Testis (tissue), 3 donors: ENCODE data around the gene DDRGK1. TPM values are rescaled to one million over a fixed set of nuclear protein-coding genes. Genes with fewer than 3 reads are reported as not detected.

Experiments
- DNase-seq: peaks from one replicate; pipeline ENCODE4 v3.0.0-alpha.2; 2019
- H3K27ac ChIP-seq, 2 donors: fragments of 200-600 bp; sonication (generic); one replicate each; pipeline ENCODE4 v1.5.1; 2019
- H3K27me3 ChIP-seq: fragments of 200-600 bp; sonication (generic); one replicate; pipeline ENCODE4 v1.5.1; 2019
- H3K36me3 ChIP-seq: fragments of 200-600 bp; sonication (generic); one replicate; pipeline ENCODE4 v1.5.1; 2017; ENCODE audit warnings: low read depth; ENCODE audit errors: missing control alignments
- H3K4me1 ChIP-seq: fragments of 200-600 bp; sonication (generic); one replicate; pipeline ENCODE4 v1.5.1; 2019
- H3K4me3 ChIP-seq, 2 donors: fragments of 200-600 bp; sonication (generic); one replicate each; pipeline ENCODE4 v1.5.1; 2017 to 2019
- H3K9me3 ChIP-seq: fragments of 200-600 bp; sonication (generic); one replicate; pipeline ENCODE4 v1.5.1; 2017
- CTCF ChIP-seq, 3 experiments: fragments of 450-650 bp in 2 of 3; fragments of 200-600 bp in 1 of 3; sonication (generic) in 1 of 3; IDR thresholded peaks; one replicate each; pipeline ENCODE4 v1.5.1; 2016 to 2019; ENCODE audit warnings: antibody characterized with exemption in 3 of 3, mild to moderate bottlenecking in 2 of 3, moderate library complexity in 1 of 3
- POLR2A ChIP-seq: fragments of 450-650 bp; IDR thresholded peaks from one replicate; pipeline ENCODE4 v1.6.1; 2017; ENCODE audit warnings: antibody characterized with exemption, mild to moderate bottlenecking, moderate library complexity
- WGBS, 2 donors: methylation state at CpG; one replicate each; pipeline ENCODE4 v1.1.5; 2018; 5-methylcytosine and 5-hydroxymethylcytosine counted together
- intact Hi-C: fragments of 100-400 bp; cut with DNase I; formaldehyde crosslinking; loops from one replicate; pipeline ENCODE4 v1.15.1; 2023; ENCODE audit warnings: low total_unique reads
- polyA plus RNA-seq: library from polyadenylated mRNA; stranded (reverse); fragments of 350-450 nt; fragmentation: Illumina TruSeq; extraction: RNeasy Lipid Tissue Mini Kit (QIAGEN cat#74804); gene quantifications from one replicate; pipeline ENCODE4 v1.2.3, GENCODE V29; 2014; ENCODE audit warnings: low read depth, low replicate concordance; ENCODE audit not compliant: insufficient read depth
- total RNA-seq, 2 donors: library from RNA; depleted of rRNA; stranded (reverse); fragments of >200 nt; gene quantifications; one replicate each; pipeline ENCODE4 v1.2.3, GENCODE V29; 2016

DDRGK1 gene
- total and polyA plus RNA-seq, 3 donors from 2014 or later, result 57.2 to 93.8 (median 78.9) TPM

GRCh38 chr20:3237011-3237957 lies 32.8 kb upstream of the DDRGK1 start:
- H3K4me1 ChIP-seq, result peaks cover 11% of the 10 kb centered on the region
- 50 to 57% methylated on average over 25 of the region's 25 CpGs for WGBS, 2 donors
- no peak for DNase-seq

GRCh38 chr20:3235666-3236324 lies 31.3 kb upstream of the DDRGK1 start:
- H3K4me1 ChIP-seq, result peaks cover 11% of the 10 kb centered on the region
- 78 to 93% methylated on average over 4 of the region's 4 CpGs for WGBS, 2 donors
- H3K27me3 ChIP-seq, result no peaks in the 10 kb centered on the region

More at GRCh38 chr20:3237011-3237957, 32.8 kb upstream of the DDRGK1 start:
- H3K4me3 ChIP-seq, result peak overlapping the region; percentile 66 to 67
- H3K36me3 ChIP-seq, result no peaks in the 10 kb centered on the region
- no peaks in the 10 kb centered on the region for H3K27me3 ChIP-seq
- TF ChIP-seq CTCF (IDR thresholded peaks at IDR 0.05), result no peak
- TF ChIP-seq POLR2A, result no peak
- H3K9me3 ChIP-seq, result no peaks in the 10 kb centered on the region
- H3K27ac ChIP-seq, result no peak overlapping the region
- intact Hi-C loops, result no loop called here

GRCh38 chr20:3233991-3234498 lies 29.6 kb upstream of the DDRGK1 start:
- no peak overlapping the region for H3K4me3 ChIP-seq
- intact Hi-C loops, result no loop called here
- no peaks in the 10 kb centered on the region for H3K36me3 ChIP-seq
- no peak for DNase-seq
- peaks cover 6% of the 10 kb centered on the region for H3K4me1 ChIP-seq
- WGBS, 2 donors, result 92% methylated on average over 25 of the region's 25 CpGs; no CpG with 5 or more reads in 1 of the 2 donors
- TF ChIP-seq CTCF (IDR thresholded peaks at IDR 0.05) (no peak), POLR2A (no peak)
- no peaks in the 10 kb centered on the region for H3K9me3 ChIP-seq
- H3K27me3 ChIP-seq, result no peaks in the 10 kb centered on the region
- no peak overlapping the region for H3K27ac ChIP-seq

More at GRCh38 chr20:3235666-3236324, 31.3 kb upstream of the DDRGK1 start:
- Histone ChIP-seq H3K36me3 (no peaks in the 10 kb centered on the region), H3K27ac (no peak overlapping the region), H3K9me3 (no peaks in the 10 kb centered on the region), H3K4me3 (no peak overlapping the region)
- TF ChIP-seq CTCF (IDR thresholded peaks at IDR 0.05) (no peak), POLR2A (no peak)
- DNase-seq, result no peak
- intact Hi-C loops, result no loop called here

GRCh38 chr20:3233131-3233990 lies 28.9 kb upstream of the DDRGK1 start:
- intact Hi-C loops, result no loop called here
- no peak for DNase-seq
- H3K4me3 ChIP-seq, result no peak overlapping the region
- no peaks in the 10 kb centered on the region for H3K36me3 ChIP-seq
- H3K9me3 ChIP-seq, result no peaks in the 10 kb centered on the region
- TF ChIP-seq CTCF (IDR thresholded peaks at IDR 0.05) (no peak), POLR2A (no peak)
- WGBS, 2 donors, result 90% methylated on average over 26 to 27 of the region's 32 CpGs
- H3K27me3 ChIP-seq, result no peaks in the 10 kb centered on the region
- H3K27ac ChIP-seq, result no peak overlapping the region
- H3K4me1 ChIP-seq, result peaks cover 5% of the 10 kb centered on the region
